Breast epithelium (tissue), 4 donors: Measurements from ENCODE around the gene MOGAT1. TPM values are rescaled to one million over a fixed set of nuclear protein-coding genes. Genes with fewer than 3 reads are reported as not detected.
"Not testable (repeated sequence)": the region's sequence is repeated elsewhere in the genome, so short reads cannot be mapped to it uniquely, and the experiment has no call there.

Experiments used
- DNase-seq, 2 donors: peaks; one replicate each; pipeline ENCODE4 v3.0.0-alpha.2; 2019; ENCODE audit warnings: low spot score in 2 of 2
- H3K27ac ChIP-seq, 2 donors: fragments of 200-600 bp; sonication (generic) in 1 of 2; one replicate each; pipeline ENCODE4 v1.5.1; 2016 to 2019; ENCODE audit warnings: mild to moderate bottlenecking in 1 of 2
- H3K27me3 ChIP-seq, 2 donors: fragments of 200-600 bp; sonication (generic) in 1 of 2; one replicate each; pipeline versions ENCODE4 v1.5.1 to v1.6.0; 2017 to 2019; ENCODE audit warnings: control low read depth in 1 of 2, mild to moderate bottlenecking in 1 of 2
- H3K36me3 ChIP-seq: fragments of 200-600 bp; one replicate; pipeline ENCODE4 v1.5.1; 2019
- H3K4me1 ChIP-seq, 2 donors: fragments of 200-600 bp; sonication (generic); one replicate each; pipeline ENCODE4 v1.5.1; 2016 to 2019; ENCODE audit warnings: control low read depth in 1 of 2
- H3K4me3 ChIP-seq, 3 donors: fragments of 200-600 bp; sonication (generic); 1 replicate in 2 of 3; 2 replicates in 1 of 3; pipeline ENCODE4 v1.5.1; 2016 to 2019; ENCODE audit warnings: mild to moderate bottlenecking in 3 of 3, moderate library complexity in 2 of 3
- H3K9me3 ChIP-seq, 2 donors: fragments of 200-600 bp; sonication (generic) in 1 of 2; one replicate each; pipeline ENCODE4 v1.5.1; 2016 to 2019; ENCODE audit warnings: control low read depth in 1 of 2
- POLR2A ChIP-seq: fragments of 450-650 bp; IDR thresholded peaks from one replicate; pipeline ENCODE4 v1.6.1; 2016; ENCODE audit warnings: antibody characterized with exemption, mild to moderate bottlenecking, moderate library complexity
- POLR2AphosphoS5 ChIP-seq, 3 donors: sonication (generic); formaldehyde crosslinking; IDR thresholded peaks; one replicate each; pipeline ENCODE4 v1.6.1; 2017; ENCODE audit warnings: antibody characterized with exemption in 3 of 3
- intact Hi-C: fragments of 100-400 bp; cut with DNase I; formaldehyde crosslinking; loops from one replicate; pipeline ENCODE4 v1.15.1; 2023; ENCODE audit warnings: low total_unique reads
- total RNA-seq, 3 donors: library from RNA; depleted of rRNA; stranded (reverse); fragments of >200 nt; gene quantifications; one replicate each; pipeline ENCODE4 v1.1.0, GENCODE V29; 2016
- TF ChIP-seq, protein P1 (sequence below), 3 donors: fragments of 450-650 bp; IDR thresholded peaks; one replicate each; pipeline ENCODE4 v1.5.1; 2016 to 2017; ENCODE audit warnings: antibody characterized with exemption in 3 of 3, mild to moderate bottlenecking in 3 of 3, moderate library complexity in 3 of 3

MOGAT1 gene
- total RNA-seq, 3 donors from 2014 or later = 0.98 TPM; not detected in 2

- TF ChIP-seq POLR2A (no peak), POLR2AphosphoS5 (IDR thresholded peaks at IDR 0.05) (no peak)
- TF ChIP-seq, protein P1, sequence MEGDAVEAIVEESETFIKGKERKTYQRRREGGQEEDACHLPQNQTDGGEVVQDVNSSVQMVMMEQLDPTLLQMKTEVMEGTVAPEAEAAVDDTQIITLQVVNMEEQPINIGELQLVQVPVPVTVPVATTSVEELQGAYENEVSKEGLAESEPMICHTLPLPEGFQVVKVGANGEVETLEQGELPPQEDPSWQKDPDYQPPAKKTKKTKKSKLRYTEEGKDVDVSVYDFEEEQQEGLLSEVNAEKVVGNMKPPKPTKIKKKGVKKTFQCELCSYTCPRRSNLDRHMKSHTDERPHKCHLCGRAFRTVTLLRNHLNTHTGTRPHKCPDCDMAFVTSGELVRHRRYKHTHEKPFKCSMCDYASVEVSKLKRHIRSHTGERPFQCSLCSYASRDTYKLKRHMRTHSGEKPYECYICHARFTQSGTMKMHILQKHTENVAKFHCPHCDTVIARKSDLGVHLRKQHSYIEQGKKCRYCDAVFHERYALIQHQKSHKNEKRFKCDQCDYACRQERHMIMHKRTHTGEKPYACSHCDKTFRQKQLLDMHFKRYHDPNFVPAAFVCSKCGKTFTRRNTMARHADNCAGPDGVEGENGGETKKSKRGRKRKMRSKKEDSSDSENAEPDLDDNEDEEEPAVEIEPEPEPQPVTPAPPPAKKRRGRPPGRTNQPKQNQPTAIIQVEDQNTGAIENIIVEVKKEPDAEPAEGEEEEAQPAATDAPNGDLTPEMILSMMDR (IDR thresholded peaks at IDR 0.05) = no peak
- H3K27ac ChIP-seq = peak overlapping the region in 1 of 2 donors; percentile 25
- H3K27me3 ChIP-seq = no peaks in the 10 kb centered on the region
- H3K4me3 ChIP-seq = no peak overlapping the region
- DNase-seq = no peak
- no peaks in the 10 kb centered on the region for H3K4me1 ChIP-seq
- H3K9me3 ChIP-seq = no peaks in the 10 kb centered on the region
- intact Hi-C loops = no loop called here
- H3K36me3 ChIP-seq = no peaks in the 10 kb centered on the region
Observed at GRCh38 chr2:222714361-222715241, 43.1 kb downstream of the MOGAT1 start.

- no peak for TF ChIP-seq POLR2A
- TF ChIP-seq POLR2AphosphoS5 (IDR thresholded peaks at IDR 0.05) = no peak
- TF ChIP-seq, protein P1 (IDR thresholded peaks at IDR 0.05) = no peak
- DNase-seq = no peak
- no peak overlapping the region for H3K27ac ChIP-seq
- no peaks in the 10 kb centered on the region for H3K27me3 ChIP-seq
- no peaks in the 10 kb centered on the region for H3K36me3 ChIP-seq
- H3K9me3 ChIP-seq = no peaks in the 10 kb centered on the region
- H3K4me1 ChIP-seq = no peaks in the 10 kb centered on the region
- H3K4me3 ChIP-seq = no peak overlapping the region
- intact Hi-C loops = no loop called here
Observed at GRCh38 chr2:222715742-222716141, 44.3 kb downstream of the MOGAT1 start.

DNA sequence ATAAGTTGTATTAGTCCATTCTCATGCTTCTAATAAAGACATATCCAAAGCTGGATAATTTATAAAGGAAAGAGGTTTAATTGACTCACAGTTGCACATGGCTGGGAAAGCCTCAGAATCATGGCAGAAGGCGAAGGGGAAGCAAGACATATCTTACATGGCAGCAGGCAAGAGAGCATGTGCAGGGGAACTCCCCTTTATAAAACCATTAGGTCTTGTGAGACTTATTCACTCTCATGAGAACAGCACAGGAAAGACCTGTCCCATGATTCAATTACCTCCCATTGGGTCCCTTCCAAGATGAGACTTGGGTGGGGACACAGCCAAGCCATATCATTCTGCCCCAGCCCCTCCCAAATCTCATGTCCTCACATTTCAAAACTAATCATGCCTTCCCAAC lies 48.3 kb downstream of the MOGAT1 start:
- H3K27ac ChIP-seq, intact Hi-C loops, DNase-seq, H3K36me3 ChIP-seq, H3K4me3 ChIP-seq, H3K9me3 ChIP-seq, H3K4me1 ChIP-seq, H3K27me3 ChIP-seq: not testable (repeated sequence)

GRCh38 chr2:222721597-222721996 lies 50.1 kb downstream of the MOGAT1 start:
- H3K9me3 ChIP-seq, DNase-seq, H3K4me3 ChIP-seq, H3K27ac ChIP-seq, intact Hi-C loops, H3K36me3 ChIP-seq, H3K27me3 ChIP-seq, H3K4me1 ChIP-seq: not testable (repeated sequence)

DNA sequence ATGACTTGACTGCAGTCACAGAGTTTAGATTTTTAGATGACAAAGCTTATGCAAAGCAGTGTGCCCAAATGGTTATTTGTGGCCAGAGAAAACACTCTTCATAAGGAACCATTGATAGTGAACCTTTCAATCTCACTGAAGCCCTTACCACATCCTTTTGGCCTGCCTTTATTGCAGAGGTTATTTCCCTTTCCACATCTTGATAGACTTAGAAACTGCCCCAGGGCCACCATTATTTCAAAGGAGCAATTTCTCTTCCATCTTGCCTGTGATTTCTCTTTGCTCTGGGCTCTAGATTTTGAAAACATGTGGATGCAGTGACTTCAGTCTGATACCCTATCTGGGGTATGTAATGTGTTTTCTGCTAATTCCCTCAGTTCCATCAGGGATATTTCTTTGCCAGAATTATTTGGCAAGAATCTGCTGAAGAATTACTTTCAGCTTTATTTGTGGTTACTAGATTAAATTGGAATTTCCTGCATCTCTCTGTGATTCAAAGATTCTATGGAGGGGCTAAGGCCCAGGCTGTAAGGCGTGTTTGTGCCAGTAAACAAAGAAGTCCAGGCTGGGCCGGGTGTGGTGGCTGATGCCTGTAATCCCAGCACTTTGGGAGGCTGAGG lies 51.0 kb downstream of the MOGAT1 start:
- TF ChIP-seq, protein P1 (IDR thresholded peaks at IDR 0.05) = no peak
- TF ChIP-seq POLR2A (no peak), POLR2AphosphoS5 (IDR thresholded peaks at IDR 0.05) (no peak)
- intact Hi-C loops = no loop called here
- Histone ChIP-seq H3K27me3 (no peaks in the 10 kb centered on the region), H3K4me1 (no peaks in the 10 kb centered on the region), H3K36me3 (no peaks in the 10 kb centered on the region), H3K27ac (peak overlapping the region in 1 of 2 donors; percentile 25), H3K4me3 (no peak overlapping the region), H3K9me3 (no peaks in the 10 kb centered on the region)
- DNase-seq = no peak

- TF ChIP-seq POLR2A = no peak
- TF ChIP-seq, protein P1 (IDR thresholded peaks at IDR 0.05) = no peak
- no peak for TF ChIP-seq POLR2AphosphoS5 (IDR thresholded peaks at IDR 0.05)
- H3K27ac ChIP-seq = no peak overlapping the region
- H3K4me3 ChIP-seq = no peak overlapping the region
- no peaks in the 10 kb centered on the region for H3K4me1 ChIP-seq
- intact Hi-C loops = no loop called here
- no peaks in the 10 kb centered on the region for H3K36me3 ChIP-seq
- no peaks in the 10 kb centered on the region for H3K27me3 ChIP-seq
- DNase-seq = no peak
- H3K9me3 ChIP-seq = no peaks in the 10 kb centered on the region
Observed at GRCh38 chr2:222724208-222724607, 52.8 kb downstream of the MOGAT1 start.
